Hepatocyte (in vitro differentiated cells): ENCODE data around the gene DYNLRB2. TPM values are rescaled to one million over a fixed set of nuclear protein-coding genes. Genes with fewer than 3 reads are reported as not detected.

Experiments
- DNase-seq: peaks from one replicate; pipeline ENCODE4 v3.0.0-alpha.2; 2016; ENCODE audit warnings: low spot score
- H2AFZ ChIP-seq: fragments of 200-600 bp; sonication (generic); 2 replicates; pipeline ENCODE4 v1.6.0; 2016; ENCODE audit warnings: antibody characterized with exemption, mild to moderate bottlenecking
- H3K27ac ChIP-seq: fragments of 200-600 bp; sonication (generic); 2 replicates; pipeline ENCODE4 v1.5.1; 2016; ENCODE audit warnings: mild to moderate bottlenecking
- H3K27me3 ChIP-seq: fragments of 200-600 bp; sonication (generic); 2 replicates; pipeline ENCODE4 v1.6.1; 2016
- H3K36me3 ChIP-seq: fragments of 200-600 bp; sonication (generic); replicated peaks from 2 replicates; pipeline ENCODE4 v1.5.1; 2016; ENCODE audit warnings: low read depth; ENCODE audit not compliant: insufficient read depth
- H3K4me1 ChIP-seq: fragments of 200-600 bp; sonication (generic); 2 replicates; pipeline ENCODE4 v1.5.1; 2016; ENCODE audit warnings: mild to moderate bottlenecking, moderate library complexity; ENCODE audit not compliant: insufficient read depth
- H3K4me2 ChIP-seq: fragments of 200-600 bp; sonication (generic); 2 replicates; pipeline ENCODE4 v1.6.0; 2016
- H3K4me3 ChIP-seq: fragments of 200-600 bp; sonication (generic); 2 replicates; pipeline ENCODE4 v1.5.1; 2016; ENCODE audit warnings: mild to moderate bottlenecking
- H3K79me2 ChIP-seq: fragments of 200-600 bp; sonication (generic); 2 replicates; pipeline ENCODE4 v1.6.0; 2017; ENCODE audit warnings: mild to moderate bottlenecking
- H3K9me2 ChIP-seq: fragments of 200-600 bp; sonication (generic); replicated peaks from 2 replicates; pipeline ENCODE4 v1.6.0; 2017; ENCODE audit warnings: mild to moderate bottlenecking; ENCODE audit not compliant: insufficient read depth
- H3K9me3 ChIP-seq: fragments of 200-600 bp; sonication (generic); 2 replicates; pipeline ENCODE4 v1.5.1; 2016; ENCODE audit warnings: low read depth, mild to moderate bottlenecking
- H4K20me1 ChIP-seq: fragments of 200-600 bp; sonication (generic); 2 replicates; pipeline ENCODE4 v1.6.0; 2016; ENCODE audit warnings: mild to moderate bottlenecking; ENCODE audit not compliant: insufficient read depth, poor library complexity, severe bottlenecking
- CTCF ChIP-seq: fragments of 200-600 bp; sonication (generic); IDR thresholded peaks from 2 replicates; pipeline ENCODE4 v1.5.1; 2016; ENCODE audit warnings: antibody characterized with exemption, mild to moderate bottlenecking; ENCODE audit not compliant: poor library complexity
- EZH2 ChIP-seq: fragments of 200-600 bp; sonication (generic); IDR thresholded peaks from 2 replicates; pipeline ENCODE4 v1.6.1; 2016; ENCODE audit warnings: antibody characterized with exemption, mild to moderate bottlenecking, borderline replicate concordance
- EZH2phosphoT487 ChIP-seq: fragments of 200-600 bp; sonication (generic); IDR thresholded peaks from one replicate; pipeline ENCODE4 v1.6.1; 2018; ENCODE audit warnings: antibody characterized with exemption, mild to moderate bottlenecking, low read depth, moderate library complexity; ENCODE audit not compliant: unreplicated experiment, severe bottlenecking
- WGBS: methylation state at CpG from one replicate; pipeline ENCODE4 v1.1.6; 2016; ENCODE audit warnings: low lambda C conversion rate; ENCODE audit errors: missing lambda C conversion rate; 5-methylcytosine and 5-hydroxymethylcytosine counted together
- polyA plus RNA-seq: library from polyadenylated mRNA; unstranded; fragments of >200 nt; fragmentation: Nextera tagmentation; extraction: Ambion mirVana; gene quantifications from 2 replicates; pipeline ENCODE4 v1.2.1, GENCODE V29; 2016
- total RNA-seq: library from RNA; depleted of rRNA; stranded (reverse); fragments of >200 nt; gene quantifications from 2 replicates; pipeline ENCODE4 v1.2.3, GENCODE V29; 2014

Gene DYNLRB2
- total and polyA plus RNA-seq, 2 experiments from 2014 or later, result 1.4 TPM; not detected in 1

GRCh38 chr16:80526418-80527061 is 14.3 kb upstream of the DYNLRB2 start:
- Histone ChIP-seq H4K20me1 (no peaks in the 10 kb centered on the region), H3K27ac (no peak overlapping the region), H3K79me2 (no peaks in the 10 kb centered on the region), H3K36me3 (no peaks in the 10 kb centered on the region), H2AFZ (no peak overlapping the region), H3K4me2 (no peak overlapping the region), H3K9me2 (no peaks in the 10 kb centered on the region), H3K4me1 (no peaks in the 10 kb centered on the region), H3K27me3 (no peaks in the 10 kb centered on the region), H3K4me3 (no peak overlapping the region), H3K9me3 (no peaks in the 10 kb centered on the region)
- 31% methylated on average over 6 of the region's 6 CpGs for WGBS
- DNase-seq, result peak; percentile 79
- no peak for TF ChIP-seq EZH2
- peak; percentile 91 for TF ChIP-seq CTCF
- no peak for TF ChIP-seq EZH2phosphoT487

DNA sequence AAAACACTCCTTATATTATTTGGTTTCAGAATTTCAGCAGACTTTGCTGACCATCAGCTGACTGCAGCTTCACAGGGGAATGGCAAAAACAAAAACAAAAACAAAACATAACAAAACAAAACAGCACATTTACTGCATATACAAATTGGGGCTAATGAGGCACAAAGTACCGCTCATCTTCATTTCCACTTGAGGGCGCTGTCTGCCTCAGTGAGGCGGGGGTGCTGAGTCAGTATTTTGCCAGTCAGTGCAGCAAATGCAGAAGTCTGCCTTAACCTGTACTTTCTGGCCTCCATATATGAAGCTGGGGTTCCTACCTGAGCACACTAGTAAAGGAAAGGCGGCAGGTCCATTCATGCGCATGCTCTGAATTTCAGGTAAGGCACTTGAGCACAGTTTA is 13.5 kb upstream of the DYNLRB2 start:
- Histone ChIP-seq H3K79me2 (no peaks in the 10 kb centered on the region), H3K4me1 (no peaks in the 10 kb centered on the region), H3K4me3 (no peak overlapping the region), H3K9me2 (no peaks in the 10 kb centered on the region), H3K4me2 (no peak overlapping the region), H2AFZ (no peak overlapping the region), H4K20me1 (no peaks in the 10 kb centered on the region), H3K36me3 (no peaks in the 10 kb centered on the region), H3K27ac (no peak overlapping the region), H3K9me3 (no peaks in the 10 kb centered on the region), H3K27me3 (no peaks in the 10 kb centered on the region)
- 36% methylated on average over 5 of the region's 5 CpGs for WGBS
- DNase-seq, result peak; percentile 63
- no peak for TF ChIP-seq EZH2phosphoT487
- TF ChIP-seq EZH2, result no peak
- peak; percentile 58 for TF ChIP-seq CTCF

- H3K27ac ChIP-seq, result no peak overlapping the region
- H4K20me1 ChIP-seq, result no peaks in the 10 kb centered on the region
- H3K4me1 ChIP-seq, result no peaks in the 10 kb centered on the region
- WGBS, result 81% methylated on average over 4 of the region's 4 CpGs
- no peaks in the 10 kb centered on the region for H3K79me2 ChIP-seq
- no peak overlapping the region for H2AFZ ChIP-seq
- H3K9me3 ChIP-seq, result no peaks in the 10 kb centered on the region
- no peak overlapping the region for H3K4me3 ChIP-seq
- H3K4me2 ChIP-seq, result no peak overlapping the region
- H3K9me2 ChIP-seq, result no peaks in the 10 kb centered on the region
- peaks cover 19% of the 10 kb centered on the region for H3K27me3 ChIP-seq
- no peak for DNase-seq
- TF ChIP-seq CTCF (no peak), EZH2phosphoT487 (no peak), EZH2 (no peak)
- no peaks in the 10 kb centered on the region for H3K36me3 ChIP-seq
These were observed 10.3 kb upstream of the DYNLRB2 start for GRCh38 chr16:80530479-80530878.
